Lower leg skin (tissue), 4 donors: ENCODE data around the gene ATMIN. TPM values are rescaled to one million over a fixed set of nuclear protein-coding genes. Genes with fewer than 3 reads are reported as not detected.

ENCODE experiments used
- DNase-seq, 2 donors: peaks; one replicate each; pipeline ENCODE4 v3.0.0-alpha.2; 2019; ENCODE audit warnings: low spot score in 2 of 2
- H3K4me3 ChIP-seq: fragments of 200-600 bp; sonication (generic); 2 replicates; pipeline ENCODE4 v1.5.1; 2017; ENCODE audit warnings: mild to moderate bottlenecking, low read depth; ENCODE audit not compliant: poor library complexity, severe bottlenecking
- CTCF ChIP-seq, 3 donors: fragments of 450-650 bp; IDR thresholded peaks; one replicate each; pipeline ENCODE4 v1.5.1; 2016; ENCODE audit warnings: antibody characterized with exemption in 3 of 3, mild to moderate bottlenecking in 3 of 3, moderate library complexity in 2 of 3
- POLR2A ChIP-seq, 2 donors: fragments of 450-650 bp; IDR thresholded peaks; one replicate each; pipeline ENCODE4 v1.6.1; 2016 to 2017; ENCODE audit warnings: antibody characterized with exemption in 2 of 2, mild to moderate bottlenecking in 1 of 2, moderate library complexity in 1 of 2
- WGBS, 2 donors: methylation state at CpG; one replicate each; pipeline ENCODE4 v1.1.5; 2018; 5-methylcytosine and 5-hydroxymethylcytosine counted together
- intact Hi-C: fragments of 100-400 bp; cut with DNase I; formaldehyde crosslinking; loops from one replicate; pipeline ENCODE4 v1.15.0; 2023; ENCODE audit warnings: low total_unique reads
- total RNA-seq, 4 donors: library from RNA; depleted of rRNA; stranded (reverse); fragments of >200 nt; gene quantifications; one replicate each; pipeline ENCODE4 v1.1.0, GENCODE V29; 2016

The ATMIN gene
- total RNA-seq, 4 donors from 2014 or later = 33.3 to 51.7 (median 41.9) TPM

- intact Hi-C loops = no loop called here
- TF ChIP-seq POLR2A (IDR thresholded peaks at IDR 0.05) (no peak), CTCF (IDR thresholded peaks at IDR 0.05) (no peak)
- WGBS, 2 donors = 1% methylated on average over 27 of the region's 27 CpGs
- peak overlapping the region; percentile 70 for H3K4me3 ChIP-seq
- peak; percentile 83 to 97 for DNase-seq
Observed at GRCh38 chr16:81076566-81077075, 41.0 kb downstream of the ATMIN start.

GRCh38 chr16:81077076-81077940 is 41.7 kb downstream of the ATMIN start, which contains the start of gene C16orf46:
C16orf46 (minus strand) TSS chr16:81077238; CDS start chr16:81063955, 13,283 bp downstream.
- intact Hi-C loops = no loop called here
- WGBS, 2 donors = 11 to 12% methylated on average over 54 to 59 of the region's 59 CpGs
- peak; percentile 97 to 100 for DNase-seq
- TF ChIP-seq POLR2A (IDR thresholded peaks at IDR 0.05) (no peak), CTCF (IDR thresholded peaks at IDR 0.05) (no peak)
- H3K4me3 ChIP-seq = peak within 1 kb of the TSS; percentile 70

GRCh38 chr16:81080233-81080632 is 44.6 kb downstream of the ATMIN start:
- intact Hi-C loops = no loop called here
- DNase-seq = no peak
- 70 to 85% methylated on average over 1 of the region's 1 CpG for WGBS, 2 donors
- no peak overlapping the region for H3K4me3 ChIP-seq
- TF ChIP-seq CTCF (IDR thresholded peaks at IDR 0.05) = no peak
- TF ChIP-seq POLR2A (IDR thresholded peaks at IDR 0.05) = no peak

GRCh38 chr16:81081014-81081413 is 45.4 kb downstream of the ATMIN start:
- 92 to 94% methylated on average over 4 of the region's 4 CpGs for WGBS, 2 donors
- TF ChIP-seq POLR2A (IDR thresholded peaks at IDR 0.05) = no peak
- TF ChIP-seq CTCF (IDR thresholded peaks at IDR 0.05) = no peak
- no peak for DNase-seq
- H3K4me3 ChIP-seq = no peak overlapping the region
- intact Hi-C loops = no loop called here

GRCh38 chr16:81088836-81089235 is 53.2 kb downstream of the ATMIN start:
- intact Hi-C loops = no loop called here
- no peak for DNase-seq
- TF ChIP-seq POLR2A (IDR thresholded peaks at IDR 0.05) = no peak
- no peak for TF ChIP-seq CTCF (IDR thresholded peaks at IDR 0.05)
- WGBS, 2 donors = 95 to 97% methylated on average over 5 of the region's 5 CpGs
- no peak overlapping the region for H3K4me3 ChIP-seq
